HepG2 (cell line): ENCODE measurements around the gene CEP68. TPM values are rescaled to one million over a fixed set of nuclear protein-coding genes. Genes with fewer than 3 reads are reported as not detected.

Experiments used
- ATAD3A ChIP-seq: sonication (generic); formaldehyde crosslinking; IDR thresholded peaks from 2 replicates; pipeline ENCODE4 v1.4.0; 2020; ENCODE audit warnings: missing genetic modification reagents
- CCDC6 ChIP-seq: sonication (generic); formaldehyde crosslinking; IDR thresholded peaks from 2 replicates; pipeline ENCODE4 v1.8.1; 2022; ENCODE audit warnings: mild to moderate bottlenecking, missing genetic modification reagents, moderate library complexity
- DRAP1 ChIP-seq: IDR thresholded peaks from 2 replicates; pipeline ENCODE4 v1.6.1; 2016; ENCODE audit warnings: missing genetic modification reagents, missing compliant biosample characterization
- FOXC1 ChIP-seq: sonication (generic); formaldehyde crosslinking; IDR thresholded peaks from 2 replicates; pipeline ENCODE4 v1.8.0; 2022; ENCODE audit warnings: mild to moderate bottlenecking, missing genetic modification reagents, borderline replicate concordance
- GMEB2 ChIP-seq: IDR thresholded peaks from 2 replicates; pipeline ENCODE4 v1.6.1; 2016; ENCODE audit warnings: missing biosample characterization, missing genetic modification reagents, low read depth
- JARID2 ChIP-seq: sonication (generic); formaldehyde crosslinking; IDR thresholded peaks from 2 replicates; pipeline ENCODE4 v1.8.1; 2023; ENCODE audit warnings: missing genetic modification reagents, inconsistent platforms; ENCODE audit not compliant: insufficient replicate concordance
- MYNN ChIP-seq: sonication (generic); formaldehyde crosslinking; IDR thresholded peaks from 2 replicates; pipeline ENCODE4 v1.4.0; 2020; ENCODE audit warnings: mild to moderate bottlenecking, low read depth, missing genetic modification reagents
- NFYB ChIP-seq: sonication (generic); formaldehyde crosslinking; IDR thresholded peaks from 2 replicates; pipeline ENCODE4 v1.4.0; 2020; ENCODE audit warnings: missing genetic modification reagents
- PLRG1 ChIP-seq: fragments of 450-650 bp; conservative IDR thresholded peaks from 2 replicates; pipeline ENCODE4 v1.6.1; 2016
- POGZ ChIP-seq: sonication (generic); formaldehyde crosslinking; IDR thresholded peaks from 2 replicates; pipeline ENCODE4 v1.4.0; 2020; ENCODE audit warnings: mild to moderate bottlenecking, missing genetic modification reagents
- RAD21 ChIP-seq: fragments of 450-650 bp; formaldehyde crosslinking; IDR thresholded peaks from 2 replicates; pipeline ENCODE4 v1.5.0; 2020; ENCODE audit warnings: mild to moderate bottlenecking
- TBP ChIP-seq: sonication (generic); formaldehyde crosslinking; IDR thresholded peaks from 2 replicates; pipeline ENCODE4 v1.5.0; 2020; ENCODE audit warnings: missing genetic modification reagents
- ZBTB4 ChIP-seq: sonication (generic); formaldehyde crosslinking; IDR thresholded peaks from 2 replicates; pipeline ENCODE4 v1.4.0; 2020; ENCODE audit warnings: missing genetic modification reagents, mild to moderate bottlenecking, borderline replicate concordance
- ZNF451 ChIP-seq: sonication (generic); formaldehyde crosslinking; IDR thresholded peaks from 2 replicates; pipeline ENCODE4 v1.5.0; 2020; ENCODE audit warnings: mild to moderate bottlenecking, missing genetic modification reagents
- ZNF556 ChIP-seq: sonication (generic); formaldehyde crosslinking; IDR thresholded peaks from 2 replicates; pipeline ENCODE4 v1.4.0; 2020; ENCODE audit warnings: mild to moderate bottlenecking, missing genetic modification reagents, borderline replicate concordance
- ZNF567 ChIP-seq: sonication (generic); formaldehyde crosslinking; IDR thresholded peaks from 2 replicates; pipeline ENCODE4 v1.8.1; 2023; ENCODE audit warnings: mild to moderate bottlenecking, missing genetic modification reagents, borderline replicate concordance
- ZNF577 ChIP-seq: sonication (generic); formaldehyde crosslinking; IDR thresholded peaks from 2 replicates; pipeline ENCODE4 v1.4.0; 2020; ENCODE audit warnings: mild to moderate bottlenecking, low read depth, missing genetic modification reagents, borderline replicate concordance
- ZSCAN21 ChIP-seq: sonication (generic); formaldehyde crosslinking; IDR thresholded peaks from 2 replicates; pipeline ENCODE4 v1.8.0; 2022; ENCODE audit warnings: mild to moderate bottlenecking, missing genetic modification reagents, moderate library complexity, borderline replicate concordance
- polyA plus RNA-seq, 8 experiments: library from polyadenylated mRNA; depleted of rRNA in 3 of 8; stranded (reverse) in 7 of 8; unstranded in 1 of 8; fragments of >200 nt; fragmentation: Illumina TruSeq in 4 of 8; extraction: Trizol in 4 of 8; gene quantifications; 2 replicates each; pipeline versions ENCODE4 v1.2.1 to v1.2.3, GENCODE V29; 2011 to 2016; ENCODE audit warnings: low read depth in 4 of 8, missing spikeins in 1 of 8, mixed read lengths in 1 of 8; ENCODE audit not compliant: insufficient read depth in 1 of 8
- total RNA-seq, 5 experiments: library from RNA; depleted of rRNA; stranded (reverse); fragments of >200 nt; fragmentation: Illumina TruSeq; extraction: Trizol; gene quantifications; 2 replicates each; pipeline ENCODE4 v1.2.3, GENCODE V29; 2016; ENCODE audit warnings: low read depth in 1 of 5
- TF ChIP-seq, protein P1 (sequence below): fragments of 450-650 bp; IDR thresholded peaks from 2 replicates; pipeline ENCODE4 v1.6.1; 2017; ENCODE audit warnings: mild to moderate bottlenecking
- TF ChIP-seq, protein P2 (sequence below): sonication (generic); formaldehyde crosslinking; IDR thresholded peaks from 2 replicates; pipeline ENCODE4 v1.4.0; 2020; ENCODE audit warnings: missing genetic modification reagents

CEP68 gene
- total and polyA plus RNA-seq, 2 of the 13 experiments (the other 11 are each of a cell fraction or from before 2014, with no cell fraction given) = 5.7 to 9.3 TPM

- no peak; the same call in 1 of the 2 replicates for TF ChIP-seq CCDC6 (CRISPR knock-in tag)
- no peak for TF ChIP-seq ZBTB4 (CRISPR knock-in tag)
- TF ChIP-seq ZNF556 (CRISPR knock-in tag) = no peak
- TF ChIP-seq ZSCAN21 (CRISPR knock-in tag) = no peak
- TF ChIP-seq MYNN = no peak
- no peak for TF ChIP-seq ATAD3A
- no peak for TF ChIP-seq NFYB (CRISPR knock-in tag)
- no peak for TF ChIP-seq JARID2 (CRISPR knock-in tag)
- TF ChIP-seq GMEB2 = no peak
- TF ChIP-seq RAD21 (CRISPR knock-in tag) = no peak
- no peak for TF ChIP-seq ZNF577 (CRISPR knock-in tag)
- TF ChIP-seq ZNF451 (CRISPR knock-in tag) = no peak
- no peak for TF ChIP-seq FOXC1 (CRISPR knock-in tag)
- TF ChIP-seq, protein P1, sequence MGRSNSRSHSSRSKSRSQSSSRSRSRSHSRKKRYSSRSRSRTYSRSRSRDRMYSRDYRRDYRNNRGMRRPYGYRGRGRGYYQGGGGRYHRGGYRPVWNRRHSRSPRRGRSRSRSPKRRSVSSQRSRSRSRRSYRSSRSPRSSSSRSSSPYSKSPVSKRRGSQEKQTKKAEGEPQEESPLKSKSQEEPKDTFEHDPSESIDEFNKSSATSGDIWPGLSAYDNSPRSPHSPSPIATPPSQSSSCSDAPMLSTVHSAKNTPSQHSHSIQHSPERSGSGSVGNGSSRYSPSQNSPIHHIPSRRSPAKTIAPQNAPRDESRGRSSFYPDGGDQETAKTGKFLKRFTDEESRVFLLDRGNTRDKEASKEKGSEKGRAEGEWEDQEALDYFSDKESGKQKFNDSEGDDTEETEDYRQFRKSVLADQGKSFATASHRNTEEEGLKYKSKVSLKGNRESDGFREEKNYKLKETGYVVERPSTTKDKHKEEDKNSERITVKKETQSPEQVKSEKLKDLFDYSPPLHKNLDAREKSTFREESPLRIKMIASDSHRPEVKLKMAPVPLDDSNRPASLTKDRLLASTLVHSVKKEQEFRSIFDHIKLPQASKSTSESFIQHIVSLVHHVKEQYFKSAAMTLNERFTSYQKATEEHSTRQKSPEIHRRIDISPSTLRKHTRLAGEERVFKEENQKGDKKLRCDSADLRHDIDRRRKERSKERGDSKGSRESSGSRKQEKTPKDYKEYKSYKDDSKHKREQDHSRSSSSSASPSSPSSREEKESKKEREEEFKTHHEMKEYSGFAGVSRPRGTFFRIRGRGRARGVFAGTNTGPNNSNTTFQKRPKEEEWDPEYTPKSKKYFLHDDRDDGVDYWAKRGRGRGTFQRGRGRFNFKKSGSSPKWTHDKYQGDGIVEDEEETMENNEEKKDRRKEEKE = no peak
- TF ChIP-seq, protein P2, sequence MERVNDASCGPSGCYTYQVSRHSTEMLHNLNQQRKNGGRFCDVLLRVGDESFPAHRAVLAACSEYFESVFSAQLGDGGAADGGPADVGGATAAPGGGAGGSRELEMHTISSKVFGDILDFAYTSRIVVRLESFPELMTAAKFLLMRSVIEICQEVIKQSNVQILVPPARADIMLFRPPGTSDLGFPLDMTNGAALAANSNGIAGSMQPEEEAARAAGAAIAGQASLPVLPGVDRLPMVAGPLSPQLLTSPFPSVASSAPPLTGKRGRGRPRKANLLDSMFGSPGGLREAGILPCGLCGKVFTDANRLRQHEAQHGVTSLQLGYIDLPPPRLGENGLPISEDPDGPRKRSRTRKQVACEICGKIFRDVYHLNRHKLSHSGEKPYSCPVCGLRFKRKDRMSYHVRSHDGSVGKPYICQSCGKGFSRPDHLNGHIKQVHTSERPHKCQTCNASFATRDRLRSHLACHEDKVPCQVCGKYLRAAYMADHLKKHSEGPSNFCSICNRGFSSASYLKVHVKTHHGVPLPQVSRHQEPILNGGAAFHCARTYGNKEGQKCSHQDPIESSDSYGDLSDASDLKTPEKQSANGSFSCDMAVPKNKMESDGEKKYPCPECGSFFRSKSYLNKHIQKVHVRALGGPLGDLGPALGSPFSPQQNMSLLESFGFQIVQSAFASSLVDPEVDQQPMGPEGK (CRISPR knock-in tag) = no peak
- TF ChIP-seq TBP (CRISPR knock-in tag) = no peak
- TF ChIP-seq PLRG1 = no peak
- no peak; the same call in 1 of the 2 replicates for TF ChIP-seq ZNF567 (CRISPR knock-in tag)
- no peak for TF ChIP-seq DRAP1 (CRISPR knock-in tag)
- TF ChIP-seq POGZ (CRISPR knock-in tag) = no peak
Observed at GRCh38 chr2:65054749-65055421, 1.3 kb upstream of the CEP68 start (continued).
